Lower lobe of right lung (tissue), 2 donors: ENCODE data around the gene AGBL1. TPM values are rescaled to one million over a fixed set of nuclear protein-coding genes. Genes with fewer than 3 reads are reported as not detected.

Experiments used
- ATAC-seq, 2 donors: fragments of 200-7000 bp; cut with Tn5 transposase; one replicate each; pipeline ENCODE4 v1.9.1; 2020 to 2022; ENCODE audit warnings: mild to moderate bottlenecking in 2 of 2, moderate library complexity in 2 of 2
- DNase-seq: peaks from one replicate; pipeline ENCODE4 v3.0.0-alpha.2; 2020
- H3K27ac ChIP-seq: fragments of 200-600 bp; one replicate; pipeline ENCODE4 v1.8.0; 2022
- H3K27me3 ChIP-seq: fragments of 200-600 bp; one replicate; pipeline ENCODE4 v1.8.0; 2022; ENCODE audit warnings: low read depth
- H3K36me3 ChIP-seq: fragments of 200-600 bp; one replicate; pipeline ENCODE4 v1.8.0; 2022; ENCODE audit warnings: mild to moderate bottlenecking
- H3K4me1 ChIP-seq: fragments of 200-600 bp; one replicate; pipeline ENCODE4 v1.8.0; 2022
- H3K4me3 ChIP-seq: fragments of 200-600 bp; one replicate; pipeline ENCODE4 v1.8.0; 2022; ENCODE audit warnings: mild to moderate bottlenecking
- H3K9me3 ChIP-seq: fragments of 200-600 bp; one replicate; pipeline ENCODE4 v1.8.0; 2022
- CTCF ChIP-seq: fragments of 200-600 bp; IDR thresholded peaks from one replicate; pipeline ENCODE4 v1.8.0; 2022; ENCODE audit warnings: antibody characterized with exemption, mild to moderate bottlenecking
- intact Hi-C: fragments of 100-400 bp; cut with DNase I; formaldehyde crosslinking; loops from one replicate; pipeline ENCODE4 v1.11.0; 2022
- total RNA-seq: library from RNA; stranded (reverse); fragmentation: NEBNext Ultra II Directional; extraction: Animal tissue kit (Norgen Biotek cat#: 25700); gene quantifications from one replicate; pipeline ENCODE4 v1.2.1, GENCODE V29; 2021
- donor health status: DM: no; HTN: yes; CAD: no; lungs with severe emphysema.

AGBL1 gene
- total RNA-seq, 1 donor from 2014 or later, result 12.0 TPM

- no peak for TF ChIP-seq CTCF
- Histone ChIP-seq H3K4me3 (no peak overlapping the region), H3K4me1 (no peaks in the 10 kb centered on the region), H3K36me3 (no peaks in the 10 kb centered on the region), H3K9me3 (no peaks in the 10 kb centered on the region), H3K27me3 (no peaks in the 10 kb centered on the region), H3K27ac (no peak overlapping the region)
- intact Hi-C loops, result no loop called here
- DNase-seq (no peak), ATAC-seq (no peak)
Measured at GRCh38 chr15:86203462-86203861, 123.8 kb downstream of the AGBL1 start.

- Histone ChIP-seq H3K36me3 (no peaks in the 10 kb centered on the region), H3K4me1 (no peaks in the 10 kb centered on the region), H3K27me3 (no peaks in the 10 kb centered on the region), H3K9me3 (no peaks in the 10 kb centered on the region), H3K4me3 (no peak overlapping the region), H3K27ac (no peak overlapping the region)
- intact Hi-C loops, result no loop called here
- ATAC-seq (no peak), DNase-seq (no peak)
- no peak for TF ChIP-seq CTCF
Measured at GRCh38 chr15:86205096-86205495, 125.4 kb downstream of the AGBL1 start.

GRCh38 chr15:86213420-86213819 lies 133.7 kb downstream of the AGBL1 start:
- no peak for DNase-seq
- TF ChIP-seq CTCF, result no peak
- intact Hi-C loops, result no loop called here
- Histone ChIP-seq H3K9me3 (peaks cover 8% of the 10 kb centered on the region), H3K36me3 (no peaks in the 10 kb centered on the region), H3K4me1 (no peaks in the 10 kb centered on the region), H3K4me3 (no peak overlapping the region), H3K27me3 (no peaks in the 10 kb centered on the region), H3K27ac (no peak overlapping the region)
- ATAC-seq, result no peak

- no peak for TF ChIP-seq CTCF
- no peak for ATAC-seq
- H3K4me3 ChIP-seq, result no peak overlapping the region
- DNase-seq, result no peak
- intact Hi-C loops, result no loop called here
- H3K9me3 ChIP-seq, result peaks cover 10% of the 10 kb centered on the region
- no peaks in the 10 kb centered on the region for H3K36me3 ChIP-seq
- no peaks in the 10 kb centered on the region for H3K4me1 ChIP-seq
- H3K27ac ChIP-seq, result no peak overlapping the region
- H3K27me3 ChIP-seq, result no peaks in the 10 kb centered on the region
Measured at GRCh38 chr15:86213888-86214287, 134.2 kb downstream of the AGBL1 start.

GRCh38 chr15:86221119-86221518 lies 141.4 kb downstream of the AGBL1 start:
- intact Hi-C loops, result no loop called here

More at GRCh38 chr15:86221119-86221518, 141.4 kb downstream of the AGBL1 start:
- TF ChIP-seq CTCF, result no peak
- DNase-seq (no peak), ATAC-seq (no peak)
- Histone ChIP-seq H3K9me3 (peaks cover 10% of the 10 kb centered on the region), H3K36me3 (no peaks in the 10 kb centered on the region), H3K27me3 (no peaks in the 10 kb centered on the region), H3K27ac (no peak overlapping the region), H3K4me1 (no peaks in the 10 kb centered on the region), H3K4me3 (no peak overlapping the region)
